Calu3 (cell line): ENCODE measurements around the gene RAB11FIP4. TPM values are rescaled to one million over a fixed set of nuclear protein-coding genes. Genes with fewer than 3 reads are reported as not detected.

Source experiments
- BruUV-seq: library from RNA; stranded (reverse); fragments of 400-500 nt; replicated peaks from 2 replicates; lab custom pipeline; 2021; lab: Mats Ljungman, UMichigan
- CTCF ChIA-PET: fragments of 300-600 bp; sonication (Branson Sonifier 250); formaldehyde crosslinking; loops from one replicate; lab custom pipeline; 2022; ENCODE audit warnings: antibody characterized with exemption; lab: Charles Lee
- DNase-seq: peaks from one replicate; pipeline ENCODE4 v3.0.0; 2022
- H3K27ac Mint-ChIP-seq: one replicate; pipeline ENCODE4 v1.8.0; 2022; ENCODE audit warnings: mixed read lengths; ENCODE audit not compliant: unreplicated experiment
- H3K27me3 Mint-ChIP-seq: one replicate; pipeline ENCODE4 v1.8.0; 2022; ENCODE audit warnings: mixed read lengths; ENCODE audit not compliant: unreplicated experiment
- H3K36me3 Mint-ChIP-seq: one replicate; pipeline ENCODE4 v1.8.0; 2022; ENCODE audit warnings: mild to moderate bottlenecking, moderate library complexity, mixed read lengths; ENCODE audit not compliant: insufficient read depth, unreplicated experiment
- H3K4me1 Mint-ChIP-seq: one replicate; pipeline ENCODE4 v1.8.0; 2022; ENCODE audit warnings: mild to moderate bottlenecking, low read depth, mixed read lengths; ENCODE audit not compliant: unreplicated experiment
- H3K4me3 Mint-ChIP-seq: one replicate; pipeline ENCODE4 v1.8.0; 2022; ENCODE audit warnings: mild to moderate bottlenecking, low read depth, moderate library complexity, mixed read lengths; ENCODE audit not compliant: unreplicated experiment
- H3K9me3 Mint-ChIP-seq: one replicate; pipeline ENCODE4 v1.8.0; 2022; ENCODE audit warnings: low read depth, mixed read lengths; ENCODE audit not compliant: unreplicated experiment
- CTCF ChIP-seq: fragments of 200-600 bp; IDR thresholded peaks from one replicate; pipeline ENCODE4 v1.8.0; 2022; ENCODE audit warnings: antibody characterized with exemption; ENCODE audit not compliant: unreplicated experiment
- intact Hi-C: fragments of 100-400 bp; cut with micrococcal nuclease; formaldehyde crosslinking; loops from one replicate; pipeline ENCODE4 v1.10.0; 2022; ENCODE audit not compliant: unreplicated experiment
- total RNA-seq: library from RNA; stranded (reverse); gene quantifications from 2 replicates; pipeline ENCODE4 v1.2.3, GENCODE V29; 2022

RAB11FIP4 gene
- total RNA-seq, 1 experiment from 2014 or later, result 27.9 TPM

DNA sequence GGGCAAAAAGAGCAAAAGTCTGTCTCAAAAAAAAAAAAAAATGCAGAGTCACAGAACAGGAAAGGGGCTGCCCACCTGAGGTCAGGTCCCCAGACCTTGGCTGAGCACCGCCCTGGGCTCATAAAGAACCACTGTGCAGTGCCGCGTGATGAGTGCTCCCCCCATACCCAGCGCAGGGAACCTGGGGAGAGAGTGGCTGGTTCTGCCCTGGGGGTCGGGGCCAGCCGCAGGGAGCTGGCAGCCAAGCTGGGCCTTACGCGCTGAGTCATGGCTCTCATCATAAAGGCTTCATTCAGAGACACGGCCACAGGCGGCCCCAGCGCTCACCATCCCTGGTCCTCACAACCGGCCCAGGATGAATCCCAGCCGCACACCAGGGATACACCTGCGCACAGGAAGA lies 80.7 kb downstream of the RAB11FIP4 start:
- Mint-ChIP-seq H3K27ac (no peak overlapping the region), H3K4me3 (no peak overlapping the region), H3K36me3 (no peaks in the 10 kb centered on the region), H3K4me1 (no peaks in the 10 kb centered on the region), H3K9me3 (no peaks in the 10 kb centered on the region), H3K27me3 (peaks cover 36% of the 10 kb centered on the region)
- intact Hi-C loops, result no loop called here
- no peak for DNase-seq
- CTCF ChIA-PET, result no interaction called here
- BruUV-seq, result no TSS peak
- no peak for TF ChIP-seq CTCF

DNA sequence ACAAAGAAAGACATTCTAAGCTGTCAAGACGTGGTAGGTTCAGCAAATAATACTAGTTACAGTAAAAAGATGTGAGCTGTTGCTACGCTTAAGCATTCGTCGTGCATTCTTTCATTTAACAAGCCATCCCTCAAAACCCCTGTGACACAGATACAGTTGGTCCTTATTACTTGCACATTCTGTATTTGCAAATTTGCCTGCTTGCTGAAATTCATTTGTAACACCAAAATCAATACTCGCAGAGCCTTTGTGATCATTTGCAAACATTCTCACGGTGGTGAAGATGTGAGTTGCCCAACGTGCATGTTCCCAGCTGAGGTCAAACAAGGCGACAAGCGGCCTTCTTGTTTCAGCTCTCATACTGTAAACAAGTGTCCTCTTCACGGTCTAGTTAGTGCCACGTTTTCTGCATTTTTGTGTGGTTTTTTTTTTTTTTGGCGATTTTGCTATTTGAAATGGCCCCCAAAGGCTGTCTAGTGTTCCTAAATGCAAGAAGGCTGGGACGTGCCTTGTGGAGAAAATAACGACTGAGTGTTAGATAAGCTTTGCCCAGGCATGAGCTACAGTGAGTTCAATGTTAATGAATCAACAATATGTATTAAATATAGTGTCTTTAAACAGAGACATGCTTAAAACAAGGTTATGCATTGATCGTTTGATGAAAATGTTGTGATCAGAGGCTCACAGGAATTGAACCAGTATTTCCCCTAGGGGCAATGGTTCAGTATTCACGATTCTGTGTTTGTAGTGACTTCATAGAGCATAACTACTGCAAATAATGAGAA lies 84.1 kb downstream of the RAB11FIP4 start:
- intact Hi-C loops, result no loop called here
- no peak overlapping the region for H3K4me3 Mint-ChIP-seq
- H3K27me3 Mint-ChIP-seq, result peaks cover 36% of the 10 kb centered on the region
- no peak for TF ChIP-seq CTCF
- no peaks in the 10 kb centered on the region for H3K9me3 Mint-ChIP-seq
- H3K27ac Mint-ChIP-seq, result no peak overlapping the region
- BruUV-seq, result no TSS peak
- no peaks in the 10 kb centered on the region for H3K4me1 Mint-ChIP-seq
- CTCF ChIA-PET, result interaction anchor here (0.7 kb wide), 1 partner anchor 231 kb away, joined by 3 read pairs; no protein-coding TSS in a partner anchor
- DNase-seq, result no peak
- H3K36me3 Mint-ChIP-seq, result no peaks in the 10 kb centered on the region

GRCh38 chr17:31476525-31477416 lies 85.3 kb downstream of the RAB11FIP4 start:
- CTCF ChIA-PET, result no interaction called here
- BruUV-seq, result no TSS peak
- H3K36me3 Mint-ChIP-seq, result no peaks in the 10 kb centered on the region
- H3K27me3 Mint-ChIP-seq, result peaks cover 36% of the 10 kb centered on the region
- intact Hi-C loops, result no loop called here
- no peak overlapping the region for H3K4me3 Mint-ChIP-seq
- H3K9me3 Mint-ChIP-seq, result no peaks in the 10 kb centered on the region
- H3K4me1 Mint-ChIP-seq, result no peaks in the 10 kb centered on the region
- TF ChIP-seq CTCF, result no peak
- no peak overlapping the region for H3K27ac Mint-ChIP-seq
- peak; percentile 46 for DNase-seq

DNA sequence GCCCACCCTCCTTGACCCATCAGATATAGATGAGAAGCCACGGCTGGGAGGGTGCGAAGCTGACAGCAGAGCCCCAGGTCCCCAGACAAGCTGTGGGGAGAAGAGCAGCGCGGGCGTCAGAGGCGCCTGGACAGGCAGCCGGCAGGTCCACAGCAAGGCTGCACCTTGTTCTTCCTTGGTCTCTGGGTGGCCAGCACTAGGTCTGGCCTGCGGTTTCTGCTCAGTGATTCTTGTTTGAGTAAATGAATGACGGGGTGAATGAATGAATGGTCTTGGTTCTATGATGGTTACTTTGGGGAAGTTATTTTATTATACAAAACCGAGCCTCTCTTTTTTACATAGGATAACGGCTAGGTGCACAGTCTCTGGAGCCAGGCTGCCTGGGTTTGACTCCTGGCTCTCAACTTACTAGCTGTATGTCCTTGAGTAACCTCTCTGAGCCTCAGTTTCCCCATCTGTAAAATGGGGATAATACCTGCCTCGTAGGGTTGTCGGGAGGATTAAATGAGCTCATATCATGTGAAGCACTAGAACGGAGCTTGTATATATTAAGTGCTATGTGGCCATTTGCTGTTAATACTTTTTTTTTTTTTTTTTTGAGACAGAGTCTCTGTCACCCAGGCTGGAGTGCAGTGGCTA lies 86.1 kb downstream of the RAB11FIP4 start:
- Mint-ChIP-seq H3K36me3 (no peaks in the 10 kb centered on the region), H3K9me3 (no peaks in the 10 kb centered on the region), H3K4me3 (no peak overlapping the region), H3K27me3 (peaks cover 28% of the 10 kb centered on the region), H3K4me1 (no peaks in the 10 kb centered on the region), H3K27ac (no peak overlapping the region)
- no TSS peak for BruUV-seq
- DNase-seq, result no peak
- intact Hi-C loops, result no loop called here
- TF ChIP-seq CTCF, result no peak
- CTCF ChIA-PET, result no interaction called here
